Measurements from ENCODE around the gene DDAH1. TPM values are rescaled to one million over a fixed set of nuclear protein-coding genes. Genes with fewer than 3 reads are reported as not detected.

DDAH1 gene
- total RNA-seq, 1 experiment from 2014 or later: 87.9 TPM

DNA sequence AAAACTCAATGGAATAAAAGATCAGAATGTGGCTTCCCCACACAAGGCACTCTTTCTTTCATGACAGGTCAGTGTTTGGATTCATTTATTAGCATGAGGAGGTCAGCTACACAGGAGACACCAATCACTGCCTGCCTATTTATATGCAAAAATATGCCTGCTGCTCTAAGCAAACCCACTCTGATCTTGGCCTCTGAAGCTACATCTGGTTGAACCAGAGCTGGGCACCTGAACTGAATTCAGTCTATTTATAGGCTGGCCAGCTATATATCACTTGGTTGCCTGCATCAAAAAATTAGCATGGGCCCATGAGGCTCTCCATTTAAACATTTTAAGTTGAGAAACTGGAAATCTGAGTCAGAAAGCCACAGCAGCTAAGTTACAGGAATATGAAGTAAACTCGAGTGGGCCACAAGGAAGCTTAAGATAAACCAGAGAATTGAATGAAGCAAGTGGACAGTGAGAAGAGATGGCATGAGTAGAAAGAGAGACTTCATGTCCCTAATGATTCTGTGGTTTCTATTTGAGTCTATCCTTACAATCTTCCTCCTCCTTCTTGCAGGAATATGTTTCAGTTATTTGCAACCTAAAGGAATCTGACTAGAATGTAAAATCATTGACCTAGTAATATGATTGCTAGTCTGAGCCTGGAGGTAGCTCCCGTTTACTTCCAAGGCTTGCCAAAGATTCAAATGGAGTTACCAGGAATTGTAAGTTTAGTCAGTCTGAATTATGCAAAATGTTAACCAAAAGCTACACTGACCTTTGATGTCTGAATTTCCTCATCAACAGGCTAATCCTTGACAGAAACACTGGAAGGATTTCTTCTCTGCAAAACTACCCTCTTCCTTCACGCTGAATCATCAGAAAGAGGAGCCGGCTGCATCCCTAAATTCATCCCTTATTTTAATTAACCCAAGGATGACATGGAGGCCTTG lies 17.7 kb downstream of the DDAH1 start:
- Mint-ChIP-seq H3K4me1 (ENCODE audit: low read depth, unreplicated experiment) (no peaks in the 10 kb centered on the region), H3K36me3 (ENCODE audit: insufficient read depth, unreplicated experiment) (peaks cover 21% of the 10 kb centered on the region), H3K27me3 (ENCODE audit: insufficient read depth, unreplicated experiment) (no peaks in the 10 kb centered on the region), H3K9me3 (ENCODE audit: unreplicated experiment) (no peaks in the 10 kb centered on the region), H3K27ac (ENCODE audit: unreplicated experiment) (no peak overlapping the region), H3K4me3 (ENCODE audit: unreplicated experiment) (no peak overlapping the region)
- CTCF ChIA-PET: no interaction called here
- intact Hi-C loops (cut with micrococcal nuclease; ENCODE audit: unreplicated experiment): no loop called here
- H3K4me1 ChIP-seq: no peaks in the 10 kb centered on the region
- no peaks in the 10 kb centered on the region for H3K27me3 ChIP-seq (replicated peaks; ENCODE audit: control insufficient read depth, insufficient read depth, low read length)
- no peaks in the 10 kb centered on the region for H3K9me3 ChIP-seq
- TF ChIP-seq, protein P1, sequence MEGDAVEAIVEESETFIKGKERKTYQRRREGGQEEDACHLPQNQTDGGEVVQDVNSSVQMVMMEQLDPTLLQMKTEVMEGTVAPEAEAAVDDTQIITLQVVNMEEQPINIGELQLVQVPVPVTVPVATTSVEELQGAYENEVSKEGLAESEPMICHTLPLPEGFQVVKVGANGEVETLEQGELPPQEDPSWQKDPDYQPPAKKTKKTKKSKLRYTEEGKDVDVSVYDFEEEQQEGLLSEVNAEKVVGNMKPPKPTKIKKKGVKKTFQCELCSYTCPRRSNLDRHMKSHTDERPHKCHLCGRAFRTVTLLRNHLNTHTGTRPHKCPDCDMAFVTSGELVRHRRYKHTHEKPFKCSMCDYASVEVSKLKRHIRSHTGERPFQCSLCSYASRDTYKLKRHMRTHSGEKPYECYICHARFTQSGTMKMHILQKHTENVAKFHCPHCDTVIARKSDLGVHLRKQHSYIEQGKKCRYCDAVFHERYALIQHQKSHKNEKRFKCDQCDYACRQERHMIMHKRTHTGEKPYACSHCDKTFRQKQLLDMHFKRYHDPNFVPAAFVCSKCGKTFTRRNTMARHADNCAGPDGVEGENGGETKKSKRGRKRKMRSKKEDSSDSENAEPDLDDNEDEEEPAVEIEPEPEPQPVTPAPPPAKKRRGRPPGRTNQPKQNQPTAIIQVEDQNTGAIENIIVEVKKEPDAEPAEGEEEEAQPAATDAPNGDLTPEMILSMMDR (IDR thresholded peaks at IDR 0.05; ENCODE audit: insufficient read depth in 1 of 2, low read depth in 1 of 2, low read length in 1 of 2, severe bottlenecking in 1 of 2, unreplicated experiment in 1 of 2): no peak
- no peak for DNase-seq
- no peak overlapping the region for H3K4me3 ChIP-seq (ENCODE audit: low read depth, low read length)
- POLR2A ChIA-PET: no interaction called here
- no TSS peak for BruUV-seq (replicated peaks)
- H3K36me3 ChIP-seq (ENCODE audit: control insufficient read depth, insufficient read depth, low read length): no peaks in the 10 kb centered on the region

DNA sequence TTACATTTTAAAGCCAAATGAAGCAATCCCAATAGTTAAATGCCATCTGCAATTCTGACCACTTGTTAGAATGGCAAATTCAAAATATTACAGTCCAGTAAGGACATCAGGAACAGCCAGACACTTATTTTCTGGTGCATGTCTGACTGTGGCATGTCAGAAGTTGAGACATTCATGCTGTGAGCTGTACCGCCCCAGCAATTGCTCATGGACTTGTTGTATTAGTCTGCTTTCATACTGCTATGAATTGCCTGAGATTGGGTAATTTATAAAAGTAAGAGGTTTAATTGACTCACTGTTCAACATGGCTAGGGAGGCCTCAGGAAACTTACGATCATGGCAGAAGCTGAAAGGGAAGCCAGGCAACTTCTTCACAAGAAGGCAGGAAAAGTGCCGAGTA lies 19.1 kb downstream of the DDAH1 start:
- no peak for DNase-seq
- Histone ChIP-seq H3K36me3 (ENCODE audit: control insufficient read depth, insufficient read depth, low read length) (no peaks in the 10 kb centered on the region), H3K4me3 (ENCODE audit: low read depth, low read length) (no peak overlapping the region), H3K4me1 (no peaks in the 10 kb centered on the region), H3K9me3 (no peaks in the 10 kb centered on the region), H3K27me3 (replicated peaks; ENCODE audit: control insufficient read depth, insufficient read depth, low read length) (no peaks in the 10 kb centered on the region)
- ChIA-PET POLR2A (no interaction called here), CTCF (no interaction called here)
- Mint-ChIP-seq H3K4me3 (ENCODE audit: unreplicated experiment) (no peak overlapping the region), H3K4me1 (ENCODE audit: low read depth, unreplicated experiment) (no peaks in the 10 kb centered on the region), H3K9me3 (ENCODE audit: unreplicated experiment) (no peaks in the 10 kb centered on the region), H3K36me3 (ENCODE audit: insufficient read depth, unreplicated experiment) (peaks cover 21% of the 10 kb centered on the region), H3K27ac (ENCODE audit: unreplicated experiment) (no peak overlapping the region), H3K27me3 (ENCODE audit: insufficient read depth, unreplicated experiment) (no peaks in the 10 kb centered on the region)
- no TSS peak for BruUV-seq (replicated peaks)
- intact Hi-C loops (cut with micrococcal nuclease; ENCODE audit: unreplicated experiment): no loop called here
- TF ChIP-seq, protein P1 (IDR thresholded peaks at IDR 0.05; ENCODE audit: insufficient read depth in 1 of 2, low read depth in 1 of 2, low read length in 1 of 2, severe bottlenecking in 1 of 2, unreplicated experiment in 1 of 2): no peak

DNA sequence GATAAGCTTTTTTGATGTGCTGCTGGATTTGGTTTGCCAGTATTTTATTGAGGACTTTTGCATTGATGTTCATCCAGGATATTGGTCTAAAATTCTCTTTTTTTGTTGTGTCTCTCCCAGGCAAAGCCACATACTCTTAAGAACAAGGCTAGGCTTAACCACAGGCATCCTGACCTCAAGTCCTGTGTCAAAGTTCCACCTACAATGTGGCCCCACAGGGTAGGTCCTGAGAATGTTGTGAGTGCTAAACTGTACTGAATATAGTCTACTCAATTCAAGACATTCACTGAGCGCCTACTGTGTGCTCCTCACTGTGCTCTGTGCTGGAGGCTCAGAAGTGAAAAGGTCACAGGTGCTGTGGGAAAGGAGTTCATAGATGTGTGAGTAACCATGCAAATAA lies 20.6 kb downstream of the DDAH1 start:
- BruUV-seq (replicated peaks): no TSS peak
- Histone ChIP-seq H3K9me3 (no peaks in the 10 kb centered on the region), H3K4me1 (no peaks in the 10 kb centered on the region), H3K4me3 (ENCODE audit: low read depth, low read length) (no peak overlapping the region), H3K27me3 (replicated peaks; ENCODE audit: control insufficient read depth, insufficient read depth, low read length) (no peaks in the 10 kb centered on the region), H3K36me3 (ENCODE audit: control insufficient read depth, insufficient read depth, low read length) (no peaks in the 10 kb centered on the region)
- H3K27ac Mint-ChIP-seq (ENCODE audit: unreplicated experiment): no peak overlapping the region
- H3K4me3 Mint-ChIP-seq (ENCODE audit: unreplicated experiment): no peak overlapping the region
- CTCF ChIA-PET: no interaction called here
- POLR2A ChIA-PET: no interaction called here
- DNase-seq: no peak
- no peaks in the 10 kb centered on the region for H3K4me1 Mint-ChIP-seq (ENCODE audit: low read depth, unreplicated experiment)
- TF ChIP-seq, protein P1 (IDR thresholded peaks at IDR 0.05; ENCODE audit: insufficient read depth in 1 of 2, low read depth in 1 of 2, low read length in 1 of 2, severe bottlenecking in 1 of 2, unreplicated experiment in 1 of 2): no peak
- H3K9me3 Mint-ChIP-seq (ENCODE audit: unreplicated experiment): no peaks in the 10 kb centered on the region
- intact Hi-C loops (cut with micrococcal nuclease; ENCODE audit: unreplicated experiment): no loop called here
- no peaks in the 10 kb centered on the region for H3K27me3 Mint-ChIP-seq (ENCODE audit: insufficient read depth, unreplicated experiment)
- H3K36me3 Mint-ChIP-seq (ENCODE audit: insufficient read depth, unreplicated experiment): peaks cover 19% of the 10 kb centered on the region

All from Caco-2 (cell line).